ENCODE data around the gene HTT-AS.

- TF ChIP-seq CTCF (IDR thresholded peaks at IDR 0.05; ENCODE audit: low read length) (no peak), EZH2 (IDR thresholded peaks at IDR 0.05; ENCODE audit: borderline replicate concordance, low read length) (no peak)
These were observed 33.7 kb downstream of the HTT-AS start for GRCh38 chr4:3040452-3041191.

Measured in OCI-LY1 (cell line).